T-helper 17 cell (primary cell): ENCODE measurements around the gene PSMD3. TPM values are rescaled to one million over a fixed set of nuclear protein-coding genes. Genes with fewer than 3 reads are reported as not detected.

Source experiments
- ATAC-seq: fragments of 150-1000 bp; cut with Tn5 transposase; 2 replicates; pipeline ENCODE4 v1.10.0; 2021; ENCODE audit warnings: mild to moderate bottlenecking, moderate library complexity
- DNase-seq, 3 donors: peaks; one replicate each; pipeline versions ENCODE4 v3.0.0 to v3.0.0-alpha.2; 2020 to 2021
- H3K9me3 ChIP-seq: one replicate; pipeline ENCODE4 v1.7.0; 2013; ENCODE audit warnings: low read length, mild to moderate bottlenecking; ENCODE audit not compliant: control insufficient read depth, poor library complexity, severe bottlenecking
- H3K27ac Mint-ChIP-seq: one replicate; pipeline ENCODE4 v1.8.0; 2022; ENCODE audit warnings: mild to moderate bottlenecking, moderate library complexity, mixed read lengths
- H3K27me3 Mint-ChIP-seq: one replicate; pipeline ENCODE4 v1.8.0; 2022; ENCODE audit warnings: mixed read lengths
- H3K36me3 Mint-ChIP-seq: one replicate; pipeline ENCODE4 v1.8.0; 2022; ENCODE audit warnings: low read depth, mixed read lengths
- H3K4me1 Mint-ChIP-seq: one replicate; pipeline ENCODE4 v1.8.0; 2022; ENCODE audit warnings: mild to moderate bottlenecking, mixed read lengths
- H3K4me3 Mint-ChIP-seq: one replicate; pipeline ENCODE4 v1.8.0; 2022; ENCODE audit warnings: mild to moderate bottlenecking, moderate library complexity, mixed read lengths
- total RNA-seq, 4 donors: library from RNA in 2 of 4; stranded (reverse) in 2 of 4; gene quantifications; one replicate each; pipeline ENCODE4 v1.2.3 and lab custom pipeline; 2022 to 2026

PSMD3 gene
- total RNA-seq, 2 donors from 2014 or later = 51.8 to 63.9 TPM

DNA sequence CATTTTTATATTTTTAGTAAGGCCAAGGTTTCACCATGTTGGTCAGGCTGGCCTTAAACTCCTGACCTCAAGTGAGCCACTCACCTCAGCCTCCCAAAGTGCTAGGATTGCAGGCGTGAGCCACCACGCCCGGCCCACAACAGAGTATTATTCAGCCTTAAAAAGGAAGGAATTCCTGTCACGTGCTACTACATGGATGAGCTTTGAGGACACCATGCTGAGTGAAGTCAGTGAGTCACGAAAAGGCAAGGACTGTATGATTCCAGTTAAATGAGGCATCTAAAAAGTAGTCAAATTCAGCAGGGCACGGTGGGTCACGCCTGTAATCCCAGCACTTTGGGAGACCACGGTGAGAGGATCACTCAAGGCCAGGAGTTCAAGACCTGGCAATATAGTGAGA, 44.3 kb downstream of the PSMD3 start:
- peaks cover 30% of the 10 kb centered on the region for H3K4me1 Mint-ChIP-seq
- H3K27me3 Mint-ChIP-seq = no peaks in the 10 kb centered on the region
- no peak overlapping the region for H3K4me3 Mint-ChIP-seq
- H3K9me3 ChIP-seq = no peaks in the 10 kb centered on the region
- DNase-seq (no peak), ATAC-seq (no peak)
- H3K27ac Mint-ChIP-seq = peak overlapping the region; percentile 62
- peaks cover 8% of the 10 kb centered on the region for H3K36me3 Mint-ChIP-seq

DNA sequence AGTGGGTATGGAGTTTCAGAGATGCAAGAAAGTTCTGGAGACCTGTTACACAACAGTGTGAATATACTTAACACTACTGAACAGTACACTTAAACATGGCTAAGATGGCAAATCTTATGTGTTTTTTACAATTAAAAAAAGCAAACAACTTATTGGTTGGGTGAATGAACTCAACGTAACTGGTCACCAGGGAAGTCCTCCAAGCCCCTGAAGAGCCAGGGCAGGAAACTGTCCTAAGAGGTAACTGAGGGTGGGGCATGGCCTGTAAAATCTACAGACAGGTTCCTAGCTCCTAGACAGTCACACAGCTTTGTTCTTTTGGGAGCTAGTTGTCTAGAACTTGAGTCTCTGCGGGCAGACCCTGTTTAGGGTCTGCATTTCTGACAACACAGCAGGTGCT, 45.0 kb downstream of the PSMD3 start:
- H3K27me3 Mint-ChIP-seq = no peaks in the 10 kb centered on the region
- ATAC-seq (no peak), DNase-seq (no peak)
- peaks cover 30% of the 10 kb centered on the region for H3K4me1 Mint-ChIP-seq
- H3K27ac Mint-ChIP-seq = peak overlapping the region; percentile 62
- H3K4me3 Mint-ChIP-seq = peak overlapping the region; percentile 78
- H3K36me3 Mint-ChIP-seq = peaks cover 8% of the 10 kb centered on the region
- H3K9me3 ChIP-seq = no peaks in the 10 kb centered on the region

DNA sequence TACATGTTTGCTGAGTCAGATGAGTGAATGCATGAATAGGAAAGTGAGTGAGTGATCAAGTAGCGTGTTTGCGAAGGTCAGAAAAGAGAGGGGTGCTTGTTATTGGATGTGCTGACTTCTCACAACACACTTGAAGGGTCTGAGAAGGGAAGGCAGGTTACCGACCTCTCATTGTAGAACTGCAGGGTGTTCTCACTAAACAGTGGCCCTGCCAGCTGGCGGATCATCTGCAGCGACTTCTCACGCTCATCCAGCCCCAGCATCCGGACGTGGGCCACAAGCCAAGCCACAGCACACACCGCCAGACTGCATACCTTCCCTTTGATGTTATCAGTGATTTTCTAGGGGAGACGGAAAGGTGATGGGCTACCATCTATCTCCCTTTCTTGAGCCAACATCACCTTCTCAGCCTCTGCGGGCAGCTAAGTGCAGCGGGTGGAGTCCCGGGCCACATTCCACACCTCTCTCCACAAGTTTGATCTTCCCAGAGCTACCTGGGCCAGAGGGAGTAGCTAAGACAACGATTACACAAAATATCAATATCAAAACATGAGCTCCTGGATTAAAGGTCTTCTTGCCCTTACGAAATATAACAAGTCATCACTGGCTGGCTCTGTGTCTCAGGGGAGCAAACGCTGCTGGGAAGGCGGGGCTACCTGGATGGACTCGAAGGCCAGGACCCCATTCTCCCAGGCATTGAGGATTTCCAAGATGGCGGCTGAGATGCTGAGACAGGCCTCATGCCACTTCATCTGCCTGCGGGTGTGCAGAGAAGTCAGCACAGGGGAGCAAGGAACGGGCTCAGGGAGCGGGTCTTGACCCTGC, 45.6 kb downstream of the PSMD3 start:
- Mint-ChIP-seq H3K4me3 (peak overlapping the region; percentile 78), H3K4me1 (peaks cover 26% of the 10 kb centered on the region), H3K27ac (peak overlapping the region; percentile 62), H3K27me3 (no peaks in the 10 kb centered on the region), H3K36me3 (peaks cover 7% of the 10 kb centered on the region)
- DNase-seq (peak in 2 of 3 donors; percentile 19 to 23), ATAC-seq (peak; percentile 72)
- H3K9me3 ChIP-seq = no peaks in the 10 kb centered on the region

GRCh38 chr17:40026816-40027613, 46.4 kb downstream of the PSMD3 start:
- Mint-ChIP-seq H3K36me3 (peaks cover 4% of the 10 kb centered on the region), H3K4me3 (no peak overlapping the region), H3K27me3 (no peaks in the 10 kb centered on the region), H3K4me1 (peaks cover 24% of the 10 kb centered on the region), H3K27ac (peak overlapping the region; percentile 62)
- ATAC-seq (peak; percentile 87), DNase-seq (peak; percentile 63 to 69 (median 66))
- H3K9me3 ChIP-seq = no peaks in the 10 kb centered on the region

DNA sequence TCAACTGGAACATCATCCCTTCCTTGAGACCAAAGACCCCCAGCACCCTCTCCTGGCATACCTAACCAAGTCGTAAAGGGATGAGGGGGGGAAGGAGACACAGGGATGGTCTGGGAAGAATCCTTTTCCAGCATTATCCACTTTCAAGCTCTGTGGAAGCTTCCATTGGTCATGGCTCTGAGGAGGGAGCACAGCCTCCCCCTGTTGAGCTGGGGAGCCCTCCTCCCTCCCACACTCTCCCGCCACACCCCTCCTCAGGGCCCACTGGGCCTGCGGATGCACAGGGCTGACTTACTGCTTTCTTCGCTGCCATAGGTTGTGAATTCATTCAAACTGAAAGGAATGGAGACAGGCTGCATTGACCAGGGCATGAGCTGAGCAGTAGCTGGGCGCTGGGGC, 47.0 kb downstream of the PSMD3 start:
- peaks cover 24% of the 10 kb centered on the region for H3K4me1 Mint-ChIP-seq
- DNase-seq (no peak), ATAC-seq (no peak)
- no peak overlapping the region for H3K27ac Mint-ChIP-seq
- no peak overlapping the region for H3K4me3 Mint-ChIP-seq
- H3K9me3 ChIP-seq = no peaks in the 10 kb centered on the region
- no peaks in the 10 kb centered on the region for H3K27me3 Mint-ChIP-seq
- H3K36me3 Mint-ChIP-seq = peaks cover 4% of the 10 kb centered on the region

- Mint-ChIP-seq H3K27ac (no peak overlapping the region), H3K36me3 (peaks cover 4% of the 10 kb centered on the region), H3K4me1 (peaks cover 24% of the 10 kb centered on the region), H3K4me3 (no peak overlapping the region), H3K27me3 (no peaks in the 10 kb centered on the region)
- H3K9me3 ChIP-seq = no peaks in the 10 kb centered on the region
- DNase-seq (no peak), ATAC-seq (no peak)
These were observed 48.0 kb downstream of the PSMD3 start for GRCh38 chr17:40028595-40028994.

GRCh38 chr17:40031706-40032105, 51.1 kb downstream of the PSMD3 start:
- no peak for DNase-seq
- ATAC-seq = no peak
- Mint-ChIP-seq H3K4me3 (no peak overlapping the region), H3K27me3 (no peaks in the 10 kb centered on the region), H3K27ac (no peak overlapping the region), H3K4me1 (peaks cover 11% of the 10 kb centered on the region), H3K36me3 (peaks cover 7% of the 10 kb centered on the region)
- H3K9me3 ChIP-seq = no peaks in the 10 kb centered on the region

GRCh38 chr17:40032322-40033320, 52.0 kb downstream of the PSMD3 start:
- no peaks in the 10 kb centered on the region for H3K9me3 ChIP-seq
- DNase-seq = no peak
- H3K27me3 Mint-ChIP-seq = no peaks in the 10 kb centered on the region
- ATAC-seq = no peak
- H3K4me3 Mint-ChIP-seq = no peak overlapping the region
- no peak overlapping the region for H3K27ac Mint-ChIP-seq
- H3K36me3 Mint-ChIP-seq = peaks cover 7% of the 10 kb centered on the region
- H3K4me1 Mint-ChIP-seq = peaks cover 5% of the 10 kb centered on the region

- Mint-ChIP-seq H3K27me3 (no peaks in the 10 kb centered on the region), H3K36me3 (peaks cover 7% of the 10 kb centered on the region), H3K4me1 (peaks cover 5% of the 10 kb centered on the region), H3K27ac (no peak overlapping the region), H3K4me3 (no peak overlapping the region)
- DNase-seq = no peak
- ATAC-seq = no peak
- no peaks in the 10 kb centered on the region for H3K9me3 ChIP-seq
These were observed 52.7 kb downstream of the PSMD3 start for GRCh38 chr17:40033339-40033738.

DNA sequence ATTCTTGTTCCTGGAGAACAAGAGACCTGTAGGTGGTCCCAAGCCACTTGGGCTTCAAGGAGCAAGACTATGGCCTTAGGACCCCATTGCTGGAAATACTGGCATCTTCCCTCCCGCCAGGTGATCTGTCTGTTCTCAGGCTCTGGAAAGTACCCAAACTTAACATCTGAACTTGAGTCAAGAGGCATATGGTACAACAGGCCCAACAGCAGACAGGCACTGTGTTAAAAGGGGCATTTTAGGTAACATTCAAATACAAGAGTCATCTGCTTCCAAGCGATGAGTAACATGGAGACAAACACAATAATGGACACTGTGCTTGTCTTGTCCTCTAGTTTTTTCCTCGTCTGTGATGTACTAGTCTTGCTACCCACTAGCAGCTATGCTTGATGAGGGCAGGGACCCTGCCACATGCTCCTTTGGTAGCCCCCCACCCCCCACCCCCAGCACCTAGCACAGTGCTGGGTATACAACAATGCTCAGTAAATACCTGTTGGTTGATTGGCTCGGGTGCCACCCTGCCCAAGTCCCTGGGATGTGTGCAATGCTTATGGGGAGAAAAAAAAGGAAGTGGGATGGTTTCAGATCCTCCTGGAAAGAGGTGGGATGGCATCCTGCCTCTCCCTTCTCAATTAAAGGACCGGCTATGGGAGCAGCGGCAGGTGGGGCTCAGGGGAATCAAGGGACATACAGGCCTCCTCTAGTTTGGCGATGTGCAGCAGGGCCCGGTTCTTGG, 54.0 kb downstream of the PSMD3 start:
- H3K4me3 Mint-ChIP-seq = no peak overlapping the region
- H3K27me3 Mint-ChIP-seq = no peaks in the 10 kb centered on the region
- H3K9me3 ChIP-seq = no peaks in the 10 kb centered on the region
- H3K4me1 Mint-ChIP-seq = peaks cover 9% of the 10 kb centered on the region
- ATAC-seq (no peak), DNase-seq (no peak)
- H3K27ac Mint-ChIP-seq = no peak overlapping the region
- peaks cover 4% of the 10 kb centered on the region for H3K36me3 Mint-ChIP-seq

GRCh38 chr17:40035162-40035559, 54.6 kb downstream of the PSMD3 start:
- Mint-ChIP-seq H3K4me1 (peaks cover 9% of the 10 kb centered on the region), H3K27ac (no peak overlapping the region), H3K36me3 (peaks cover 2% of the 10 kb centered on the region), H3K27me3 (no peaks in the 10 kb centered on the region), H3K4me3 (no peak overlapping the region)
- DNase-seq = no peak
- no peaks in the 10 kb centered on the region for H3K9me3 ChIP-seq
- ATAC-seq = no peak

DNA sequence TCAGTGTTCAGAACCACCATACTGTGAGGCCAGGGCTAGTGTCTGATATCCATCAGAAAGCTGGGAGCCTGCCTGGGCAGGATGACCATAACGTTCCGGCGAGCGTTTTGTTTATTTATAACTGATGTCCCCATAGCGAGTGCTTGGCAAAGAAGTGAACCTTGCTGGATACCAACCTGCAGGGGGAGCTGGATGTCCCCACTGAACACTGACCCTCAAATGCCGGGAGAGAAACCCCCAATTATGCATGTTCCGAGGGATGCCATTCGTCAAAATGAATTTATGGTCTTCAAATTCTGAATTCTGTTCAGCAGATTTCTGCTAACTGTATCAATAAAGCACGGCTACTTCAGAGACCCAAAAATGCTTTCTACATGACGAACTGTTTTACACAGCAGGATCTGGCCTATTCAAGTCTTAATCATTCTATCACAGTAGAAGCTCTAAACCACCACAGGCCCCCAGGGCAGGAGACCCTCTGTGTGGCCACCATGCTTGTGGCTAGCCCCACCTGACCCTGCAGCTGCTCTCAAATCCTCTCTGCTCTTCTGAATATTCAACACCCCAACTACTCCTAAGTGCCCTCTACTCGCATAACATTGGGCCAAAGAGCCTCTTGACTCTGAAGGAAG, 58.4 kb downstream of the PSMD3 start:
- Mint-ChIP-seq H3K4me1 (peaks cover 15% of the 10 kb centered on the region), H3K27ac (no peak overlapping the region), H3K27me3 (no peaks in the 10 kb centered on the region), H3K4me3 (no peak overlapping the region), H3K36me3 (peaks cover 3% of the 10 kb centered on the region)
- ATAC-seq = no peak
- no peak for DNase-seq
- no peaks in the 10 kb centered on the region for H3K9me3 ChIP-seq
